OCI-LY3 (cell line): ENCODE data around the gene PFKFB3.

Experiments
- CTCF ChIP-seq: fragments of 200-600, 300-600 bp; sonication (generic); IDR thresholded peaks from 2 replicates; pipeline ENCODE4 v1.5.1; 2014; ENCODE audit warnings: antibody characterized with exemption, low read length, low read depth
- EZH2phosphoT487 ChIP-seq: fragments of 200-600 bp; shearing (Covaris generic); IDR thresholded peaks from 2 replicates; pipeline ENCODE4 v1.6.1; 2018; ENCODE audit warnings: antibody characterized with exemption, mixed run types, low read depth

- TF ChIP-seq CTCF (no peak), EZH2phosphoT487 (no peak)
These were observed 80.9 kb downstream of the PFKFB3 start for GRCh38 chr10:6283655-6284054.
